Measurements from ENCODE around the gene CLCNKA.
"Not testable (repeated sequence)": the region's sequence is repeated elsewhere in the genome, so short reads cannot be mapped to it uniquely, and the experiment has no call there.

The CLCNKA gene

GRCh38 chr1:15997637-15998280 is 24.1 kb upstream of the CLCNKA start:
- DNase-seq = no peak

GRCh38 chr1:15998929-15999328 is 22.9 kb upstream of the CLCNKA start:
- no peak for DNase-seq

GRCh38 chr1:16001274-16001673 is 20.6 kb upstream of the CLCNKA start:
- DNase-seq = not testable (repeated sequence)

- DNase-seq = no peak
Observed at GRCh38 chr1:16005597-16005996, 16.2 kb upstream of the CLCNKA start.

GRCh38 chr1:16006010-16006409 is 15.8 kb upstream of the CLCNKA start:
- no peak for DNase-seq

GRCh38 chr1:16006552-16007485 is 15.0 kb upstream of the CLCNKA start:
- peak in 1 of 2 donors; percentile 5 for DNase-seq

GRCh38 chr1:16007671-16008341 is 14.0 kb upstream of the CLCNKA start:
- no peak for DNase-seq

- DNase-seq = peak; percentile 67 to 69
Observed at GRCh38 chr1:16009030-16009460, 12.8 kb upstream of the CLCNKA start.

- DNase-seq = no peak
Observed at GRCh38 chr1:16009678-16010077, 12.2 kb upstream of the CLCNKA start.

GRCh38 chr1:16010837-16011236 is 11.0 kb upstream of the CLCNKA start:
- no peak for DNase-seq

- no peak for DNase-seq
Observed at GRCh38 chr1:16011936-16012589, 9.8 kb upstream of the CLCNKA start.

GRCh38 chr1:16012590-16013219 is 9.1 kb upstream of the CLCNKA start:
- peak; percentile 25 to 52 for DNase-seq

- peak in 1 of 2 donors; percentile 28 for DNase-seq
Observed at GRCh38 chr1:16013220-16013907, 8.5 kb upstream of the CLCNKA start.

GRCh38 chr1:16013908-16014258 is 8.0 kb upstream of the CLCNKA start:
- no peak for DNase-seq

- DNase-seq = peak in 1 of 2 donors; percentile 11
Observed at GRCh38 chr1:16014509-16015482, 7.0 kb upstream of the CLCNKA start.

- DNase-seq = no peak
Observed at GRCh38 chr1:16015491-16015890, 6.3 kb upstream of the CLCNKA start.

GRCh38 chr1:16015960-16016901 is 5.6 kb upstream of the CLCNKA start:
- DNase-seq = no peak

GRCh38 chr1:16017076-16017460 is 4.8 kb upstream of the CLCNKA start:
- DNase-seq = no peak

Measured in inflammatory macrophage (primary cell).